GM12864 (cell line): ENCODE measurements around the gene MRPS12.

Source experiments
- DNase-seq: peaks from one replicate; pipeline ENCODE4 v3.0.0-alpha.2; 2011; ENCODE audit warnings: low read depth
- H3K4me3 ChIP-seq: 2 replicates; pipeline ENCODE4 v1.5.1; 2011; ENCODE audit warnings: mild to moderate bottlenecking, low read depth, low read length, control low read depth
- TF ChIP-seq, protein P1 (sequence below): IDR thresholded peaks from 2 replicates; pipeline ENCODE4 v1.5.1; 2011; ENCODE audit warnings: low read depth, mild to moderate bottlenecking, moderate library complexity, low read length, control low read depth, inconsistent platforms; ENCODE audit errors: missing control alignments

Gene MRPS12

DNA sequence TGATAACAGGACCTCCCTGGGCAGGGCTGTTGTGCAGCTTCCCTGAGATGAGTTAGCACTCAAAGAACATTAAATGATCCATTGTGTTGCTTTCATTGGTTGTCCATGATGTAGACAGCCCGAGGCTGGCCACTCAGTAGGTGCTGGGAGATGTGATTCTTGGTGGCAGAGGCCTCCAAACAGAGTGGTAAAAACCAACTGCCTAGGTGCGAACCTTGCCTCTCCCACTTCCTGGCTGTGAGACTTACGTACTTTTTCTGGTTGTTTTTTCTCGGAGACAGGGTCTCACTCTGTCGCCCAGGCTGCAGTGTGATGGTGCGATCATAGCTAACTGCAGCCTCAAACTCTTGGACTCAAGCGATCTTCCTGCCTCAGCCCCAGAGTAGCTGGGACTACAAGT, 6.4 kb upstream of the MRPS12 start:
- no peak overlapping the region for H3K4me3 ChIP-seq
- DNase-seq: no peak
- TF ChIP-seq, protein P1, sequence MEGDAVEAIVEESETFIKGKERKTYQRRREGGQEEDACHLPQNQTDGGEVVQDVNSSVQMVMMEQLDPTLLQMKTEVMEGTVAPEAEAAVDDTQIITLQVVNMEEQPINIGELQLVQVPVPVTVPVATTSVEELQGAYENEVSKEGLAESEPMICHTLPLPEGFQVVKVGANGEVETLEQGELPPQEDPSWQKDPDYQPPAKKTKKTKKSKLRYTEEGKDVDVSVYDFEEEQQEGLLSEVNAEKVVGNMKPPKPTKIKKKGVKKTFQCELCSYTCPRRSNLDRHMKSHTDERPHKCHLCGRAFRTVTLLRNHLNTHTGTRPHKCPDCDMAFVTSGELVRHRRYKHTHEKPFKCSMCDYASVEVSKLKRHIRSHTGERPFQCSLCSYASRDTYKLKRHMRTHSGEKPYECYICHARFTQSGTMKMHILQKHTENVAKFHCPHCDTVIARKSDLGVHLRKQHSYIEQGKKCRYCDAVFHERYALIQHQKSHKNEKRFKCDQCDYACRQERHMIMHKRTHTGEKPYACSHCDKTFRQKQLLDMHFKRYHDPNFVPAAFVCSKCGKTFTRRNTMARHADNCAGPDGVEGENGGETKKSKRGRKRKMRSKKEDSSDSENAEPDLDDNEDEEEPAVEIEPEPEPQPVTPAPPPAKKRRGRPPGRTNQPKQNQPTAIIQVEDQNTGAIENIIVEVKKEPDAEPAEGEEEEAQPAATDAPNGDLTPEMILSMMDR: no peak

DNA sequence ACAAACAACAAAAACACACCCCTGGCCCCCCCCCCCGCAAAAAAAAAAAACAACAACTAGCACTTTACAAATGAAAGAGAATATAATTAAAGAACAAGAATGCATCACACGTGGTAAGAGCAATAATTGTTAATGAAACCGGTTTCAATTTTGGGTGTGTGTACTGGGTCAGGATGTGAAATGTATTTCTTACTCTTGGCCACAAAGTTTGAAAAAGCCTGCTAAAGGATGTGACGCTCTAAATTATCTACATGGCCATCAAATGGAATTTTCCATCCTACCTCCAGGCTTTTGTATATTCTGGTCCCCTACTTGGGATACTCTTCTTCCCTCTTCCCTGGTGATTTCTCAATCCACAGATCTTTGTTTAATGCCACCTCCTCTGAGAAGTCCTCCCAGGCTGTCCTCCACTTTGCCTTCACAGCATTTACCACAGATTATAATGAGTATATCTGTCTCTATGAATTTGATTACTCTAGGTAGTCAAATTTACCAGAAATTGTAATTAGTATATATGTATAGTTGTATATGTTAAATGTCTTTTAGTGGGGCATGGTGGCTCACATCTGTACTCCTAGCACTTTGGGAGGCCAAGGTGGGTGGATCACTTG, 2.2 kb upstream of the MRPS12 start:
- no peak for DNase-seq
- TF ChIP-seq, protein P1: no peak
- H3K4me3 ChIP-seq: no peak overlapping the region

DNA sequence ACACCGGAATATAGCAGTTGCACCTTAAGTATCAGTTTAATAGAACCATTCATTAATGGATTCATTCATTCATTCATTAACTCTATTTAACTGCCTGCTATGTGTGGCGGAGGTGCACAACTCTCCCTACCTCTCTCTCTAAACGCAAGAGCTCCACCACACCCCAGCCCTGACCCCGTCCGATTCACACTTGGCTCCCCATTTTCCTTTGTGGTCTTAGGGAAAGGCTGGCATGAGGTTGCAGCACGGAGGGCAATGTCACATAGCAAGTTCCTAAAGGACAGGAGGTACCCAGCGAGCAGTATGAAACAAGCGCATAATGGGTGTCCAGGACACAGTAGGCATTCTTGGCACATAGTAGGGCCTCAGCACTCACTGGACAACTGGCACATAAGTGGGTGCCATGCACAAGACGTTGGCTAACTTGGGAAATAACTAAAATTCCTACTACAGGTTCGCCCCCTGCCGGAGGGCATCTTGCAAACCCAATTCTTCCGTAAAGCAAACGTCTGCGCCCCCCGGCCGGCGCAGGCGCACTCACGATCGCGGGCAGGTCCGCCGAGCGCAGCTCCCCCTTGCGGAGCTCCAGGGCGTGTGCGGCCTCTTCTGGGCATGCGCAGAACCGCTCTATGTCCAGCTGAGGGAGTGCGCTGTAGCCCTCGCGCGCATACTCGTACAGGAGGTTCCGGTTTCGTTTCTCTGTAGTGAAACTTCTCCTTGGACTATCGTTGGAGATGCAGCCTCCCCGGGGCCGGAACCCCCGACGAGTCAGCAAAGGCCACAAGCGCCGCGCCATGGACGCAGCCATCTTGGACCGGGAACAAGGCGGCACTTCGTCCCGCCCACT, 592 bp upstream of the MRPS12 start, which contains the start of gene SARS2:
Gene SARS2, minus strand, starts transcription at position 835 of the 847 bp plus-strand sequence. Its CDS starts 27 bp downstream, at position 808.
- peak; percentile 83 for DNase-seq
- H3K4me3 ChIP-seq: peak within 1 kb of the TSS; percentile 96
- TF ChIP-seq, protein P1: peak; percentile 96

DNA sequence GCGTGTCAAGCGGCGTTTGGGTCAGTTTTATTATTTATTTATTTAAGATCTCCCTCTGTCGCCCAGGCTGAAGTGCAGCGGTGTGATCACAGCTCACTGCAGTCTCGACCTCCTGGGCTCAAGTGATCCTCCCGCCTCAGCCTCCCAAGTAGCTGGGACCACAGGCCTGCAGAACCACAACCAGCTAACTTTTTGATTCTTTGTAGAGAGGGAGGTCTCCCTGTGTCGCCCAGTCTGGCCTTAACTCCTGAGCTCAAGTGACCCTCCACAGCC, 713 bp downstream of the MRPS12 start:
- TF ChIP-seq, protein P1: no peak
- DNase-seq: no peak
- H3K4me3 ChIP-seq: peak overlapping the region; percentile 96

DNA sequence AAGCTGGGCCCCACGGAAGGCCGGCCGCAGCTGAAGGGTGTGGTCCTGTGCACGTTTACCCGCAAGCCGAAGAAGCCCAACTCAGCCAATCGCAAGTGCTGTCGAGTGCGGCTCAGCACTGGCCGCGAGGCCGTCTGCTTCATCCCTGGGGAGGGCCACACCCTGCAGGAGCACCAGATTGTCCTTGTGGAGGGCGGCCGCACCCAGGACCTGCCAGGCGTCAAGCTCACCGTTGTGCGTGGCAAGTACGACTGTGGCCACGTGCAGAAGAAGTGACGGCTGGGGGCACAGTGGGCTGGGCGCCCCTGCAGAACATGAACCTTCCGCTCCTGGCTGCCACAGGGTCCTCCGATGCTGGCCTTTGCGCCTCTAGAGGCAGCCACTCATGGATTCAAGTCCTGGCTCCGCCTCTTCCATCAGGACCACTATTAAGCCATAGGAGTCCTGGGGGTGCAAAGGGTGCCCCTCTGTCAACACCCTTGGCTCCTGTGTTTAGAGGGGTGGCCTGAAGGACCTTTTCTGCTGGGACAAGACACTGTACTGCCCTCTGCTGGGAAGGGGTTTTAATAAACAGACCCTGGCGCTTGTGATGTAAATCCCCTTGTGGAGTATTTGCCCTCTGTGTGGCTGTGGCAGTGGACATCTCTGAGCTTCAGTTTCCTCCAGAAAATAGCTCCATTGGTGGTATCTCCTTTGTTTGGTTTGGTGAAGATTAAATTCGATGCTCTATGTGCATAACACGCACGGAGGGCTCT, 1.9 kb downstream of the MRPS12 start:
- no peak overlapping the region for H3K4me3 ChIP-seq
- TF ChIP-seq, protein P1: peak; percentile 38
- peak; percentile 31 for DNase-seq

DNA sequence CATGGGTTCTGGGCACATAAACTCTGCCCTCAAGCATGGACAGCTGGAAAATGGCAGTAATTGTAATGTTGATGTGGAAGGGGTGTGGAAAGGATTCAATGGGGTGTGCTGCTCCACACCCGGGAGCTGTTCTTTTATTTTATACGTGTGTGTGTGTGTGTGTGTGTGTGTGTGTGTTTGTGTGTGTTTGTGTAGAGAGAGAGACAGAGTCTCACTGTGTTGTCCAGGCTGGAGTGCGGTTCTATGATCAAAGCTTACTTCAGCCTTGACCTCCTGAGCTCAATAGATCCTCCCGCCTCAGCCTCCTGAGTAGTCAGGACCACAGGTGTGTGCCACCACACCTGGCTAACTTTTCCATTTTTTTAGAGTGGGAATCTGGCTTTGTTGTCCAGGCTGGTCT, 2.8 kb downstream of the MRPS12 start:
- no peak for DNase-seq
- TF ChIP-seq, protein P1: no peak
- no peak overlapping the region for H3K4me3 ChIP-seq
